ENCODE measurements around the gene RAB9B.

RAB9B gene

GRCh38 chrX:103811858-103812257 lies 20.2 kb downstream of the RAB9B start:
- DNase-seq (ENCODE audit: low read depth), result no peak

- DNase-seq (ENCODE audit: low read depth), result no peak
These were observed 25.1 kb downstream of the RAB9B start for GRCh38 chrX:103806862-103807474.

- DNase-seq (ENCODE audit: low read depth), result no peak
These were observed 26.2 kb downstream of the RAB9B start for GRCh38 chrX:103805860-103806259.

GRCh38 chrX:103800318-103800717 lies 31.7 kb downstream of the RAB9B start:
- DNase-seq (ENCODE audit: low read depth), result no peak

- DNase-seq (ENCODE audit: low read depth), result no peak
These were observed 34.4 kb downstream of the RAB9B start for GRCh38 chrX:103797691-103798090.

GRCh38 chrX:103794119-103794518 lies 37.9 kb downstream of the RAB9B start:
- no peak for DNase-seq (ENCODE audit: low read depth)

GRCh38 chrX:103793545-103793940 lies 38.5 kb downstream of the RAB9B start:
- DNase-seq (ENCODE audit: low read depth), result no peak

- no peak for DNase-seq (ENCODE audit: low read depth)
These were observed 39.0 kb downstream of the RAB9B start for GRCh38 chrX:103792916-103793544.

- no peak for DNase-seq (ENCODE audit: low read depth)
These were observed 40.1 kb downstream of the RAB9B start for GRCh38 chrX:103791826-103792485.

- no peak for DNase-seq (ENCODE audit: low read depth)
These were observed 40.8 kb downstream of the RAB9B start for GRCh38 chrX:103791228-103791627.

- no peak for DNase-seq (ENCODE audit: low read depth)
These were observed 43.1 kb downstream of the RAB9B start for GRCh38 chrX:103789004-103789403.

GRCh38 chrX:103783971-103784370 lies 48.1 kb downstream of the RAB9B start:
- no peak for DNase-seq (ENCODE audit: low read depth)

- no peak for DNase-seq (ENCODE audit: low read depth)
These were observed 48.9 kb downstream of the RAB9B start for GRCh38 chrX:103783196-103783595.

GRCh38 chrX:103782640-103783039 lies 49.4 kb downstream of the RAB9B start:
- no peak for DNase-seq (ENCODE audit: low read depth)

GRCh38 chrX:103781706-103782105 lies 50.4 kb downstream of the RAB9B start:
- no peak for DNase-seq (ENCODE audit: low read depth)

GRCh38 chrX:103781062-103781402 lies 51.0 kb downstream of the RAB9B start:
- no peak for DNase-seq (ENCODE audit: low read depth)

GRCh38 chrX:103780336-103781061 lies 51.6 kb downstream of the RAB9B start:
- no peak for DNase-seq (ENCODE audit: low read depth)

GRCh38 chrX:103779141-103779789 lies 52.8 kb downstream of the RAB9B start:
- no peak for DNase-seq (ENCODE audit: low read depth)

- no peak for DNase-seq (ENCODE audit: low read depth)
These were observed 55.5 kb downstream of the RAB9B start, which contains the start of gene PLP1 for GRCh38 chrX:103776546-103776945. TSS of gene PLP1 (plus strand) at chrX:103776840. CDS start at chrX:103776996, 156 bp downstream.

GRCh38 chrX:103774070-103774642 lies 57.9 kb downstream of the RAB9B start:
- DNase-seq (ENCODE audit: low read depth), result no peak

GRCh38 chrX:103773445-103773844 lies 58.6 kb downstream of the RAB9B start:
- DNase-seq (ENCODE audit: low read depth), result no peak

Data from T follicular helper cell (primary cell).